Brain microvascular endothelial cell (primary cell): ENCODE measurements around the gene RNF2.

Experiments used
- DNase-seq: peaks from one replicate; pipeline ENCODE4 v3.0.0-alpha.2; 2020
- H3K27ac ChIP-seq: fragments of 250-450 bp; sonication (Bioruptor Pico); 2 replicates; pipeline ENCODE4 v1.5.1; 2020; ENCODE audit warnings: mild to moderate bottlenecking, moderate library complexity
- H3K27me3 ChIP-seq: fragments of 250-450 bp; sonication (Bioruptor Pico); replicated peaks from 2 replicates; pipeline ENCODE4 v1.5.1; 2020; ENCODE audit warnings: mild to moderate bottlenecking
- H3K36me3 ChIP-seq: fragments of 250-450 bp; sonication (Bioruptor Pico); replicated peaks from 2 replicates; pipeline ENCODE4 v1.5.1; 2020; ENCODE audit warnings: mild to moderate bottlenecking
- H3K4me3 ChIP-seq: 2 replicates; pipeline ENCODE4 v1.5.1; 2011; ENCODE audit warnings: low read depth, mild to moderate bottlenecking, control low read depth, low read length, moderate library complexity
- in situ Hi-C: cut with HindIII; loops from 2 replicates; pipeline ENCODE4 v1.10.0; 2017; ENCODE audit warnings: low sequenced_read_pairs, low pct_ligation_motif_present
- TF ChIP-seq, protein P1 (sequence below): IDR thresholded peaks from 2 replicates; pipeline ENCODE4 v1.5.1; 2011; ENCODE audit warnings: low read depth, mild to moderate bottlenecking, moderate library complexity, low read length, control low read depth, inconsistent platforms; ENCODE audit errors: missing control alignments

The RNF2 gene

GRCh38 chr1:185035258-185035657 is 10.1 kb upstream of the RNF2 start:
- DNase-seq = no peak
- in situ Hi-C loops = no loop called here
- no peak overlapping the region for H3K27ac ChIP-seq
- no peaks in the 10 kb centered on the region for H3K36me3 ChIP-seq
- TF ChIP-seq, protein P1, sequence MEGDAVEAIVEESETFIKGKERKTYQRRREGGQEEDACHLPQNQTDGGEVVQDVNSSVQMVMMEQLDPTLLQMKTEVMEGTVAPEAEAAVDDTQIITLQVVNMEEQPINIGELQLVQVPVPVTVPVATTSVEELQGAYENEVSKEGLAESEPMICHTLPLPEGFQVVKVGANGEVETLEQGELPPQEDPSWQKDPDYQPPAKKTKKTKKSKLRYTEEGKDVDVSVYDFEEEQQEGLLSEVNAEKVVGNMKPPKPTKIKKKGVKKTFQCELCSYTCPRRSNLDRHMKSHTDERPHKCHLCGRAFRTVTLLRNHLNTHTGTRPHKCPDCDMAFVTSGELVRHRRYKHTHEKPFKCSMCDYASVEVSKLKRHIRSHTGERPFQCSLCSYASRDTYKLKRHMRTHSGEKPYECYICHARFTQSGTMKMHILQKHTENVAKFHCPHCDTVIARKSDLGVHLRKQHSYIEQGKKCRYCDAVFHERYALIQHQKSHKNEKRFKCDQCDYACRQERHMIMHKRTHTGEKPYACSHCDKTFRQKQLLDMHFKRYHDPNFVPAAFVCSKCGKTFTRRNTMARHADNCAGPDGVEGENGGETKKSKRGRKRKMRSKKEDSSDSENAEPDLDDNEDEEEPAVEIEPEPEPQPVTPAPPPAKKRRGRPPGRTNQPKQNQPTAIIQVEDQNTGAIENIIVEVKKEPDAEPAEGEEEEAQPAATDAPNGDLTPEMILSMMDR = no peak
- H3K27me3 ChIP-seq = no peaks in the 10 kb centered on the region
- no peak overlapping the region for H3K4me3 ChIP-seq

GRCh38 chr1:185038813-185039376 is 6.5 kb upstream of the RNF2 start:
- Histone ChIP-seq H3K27ac (no peak overlapping the region), H3K36me3 (no peaks in the 10 kb centered on the region), H3K27me3 (no peaks in the 10 kb centered on the region), H3K4me3 (no peak overlapping the region)
- TF ChIP-seq, protein P1 = no peak
- no peak for DNase-seq
- in situ Hi-C loops = no loop called here

DNA sequence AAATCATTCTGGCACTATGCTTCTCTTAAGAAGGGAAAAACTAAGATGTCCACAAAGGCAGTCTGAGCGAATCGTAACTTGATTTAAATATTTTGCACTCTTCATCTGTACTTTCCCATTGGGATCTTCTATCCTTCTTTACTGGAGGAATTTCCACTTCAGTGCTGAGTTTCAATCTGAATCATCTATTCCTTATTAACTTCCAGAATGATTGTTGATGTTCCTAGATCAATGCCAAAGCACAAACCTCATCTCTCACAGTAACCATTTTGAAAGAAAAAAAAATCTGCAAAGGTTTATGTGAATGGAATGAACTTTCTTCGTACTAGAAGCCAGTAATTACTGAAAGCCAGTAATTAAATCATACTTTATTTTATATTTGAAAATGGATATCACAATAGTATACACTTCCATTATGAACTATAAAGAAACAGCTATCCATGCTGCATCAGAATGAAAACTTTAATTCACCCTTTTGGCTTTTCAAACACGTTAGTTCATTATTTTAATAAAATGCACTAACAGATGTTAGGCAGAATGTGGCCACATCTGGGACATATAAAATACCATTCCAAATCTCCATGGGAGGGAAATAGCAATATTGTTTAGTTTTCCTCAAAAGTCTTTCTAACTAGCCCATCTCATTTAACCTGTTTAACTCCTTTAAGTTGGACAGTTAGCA is 5.5 kb upstream of the RNF2 start:
- Histone ChIP-seq H3K27me3 (no peaks in the 10 kb centered on the region), H3K27ac (no peak overlapping the region), H3K4me3 (no peak overlapping the region), H3K36me3 (no peaks in the 10 kb centered on the region)
- TF ChIP-seq, protein P1 = no peak
- in situ Hi-C loops = no loop called here
- DNase-seq = no peak

GRCh38 chr1:185040408-185040735 is 5.0 kb upstream of the RNF2 start:
- no peaks in the 10 kb centered on the region for H3K27me3 ChIP-seq
- in situ Hi-C loops = no loop called here

DNA sequence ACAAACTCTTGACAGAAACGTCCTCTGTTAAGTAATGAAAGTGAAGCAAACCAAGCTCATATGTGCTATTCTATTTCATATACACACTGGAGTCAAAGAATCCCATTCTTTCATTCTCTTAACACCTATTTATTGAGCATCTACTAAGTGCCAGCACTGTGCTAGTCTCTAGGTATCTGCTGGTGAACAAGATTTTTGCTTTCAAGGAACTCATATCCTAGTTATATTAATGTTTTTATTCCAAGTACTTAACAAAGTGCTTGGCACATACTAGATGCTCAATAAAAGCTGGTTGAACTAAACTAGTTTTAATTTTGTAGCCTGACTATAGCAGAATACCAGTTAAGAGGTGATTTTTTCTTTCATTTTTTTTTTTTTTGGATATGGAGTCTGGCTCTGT is 3.6 kb upstream of the RNF2 start:
- H3K27ac ChIP-seq = no peak overlapping the region
- in situ Hi-C loops = no loop called here
- no peaks in the 10 kb centered on the region for H3K36me3 ChIP-seq
- H3K27me3 ChIP-seq = no peaks in the 10 kb centered on the region
- H3K4me3 ChIP-seq = no peak overlapping the region
- no peak for DNase-seq
- TF ChIP-seq, protein P1 = no peak

More at GRCh38 chr1:185040408-185040735, 5.0 kb upstream of the RNF2 start:
- Histone ChIP-seq H3K27ac (no peak overlapping the region), H3K4me3 (no peak overlapping the region), H3K36me3 (no peaks in the 10 kb centered on the region)
- TF ChIP-seq, protein P1 = no peak
- no peak for DNase-seq

DNA sequence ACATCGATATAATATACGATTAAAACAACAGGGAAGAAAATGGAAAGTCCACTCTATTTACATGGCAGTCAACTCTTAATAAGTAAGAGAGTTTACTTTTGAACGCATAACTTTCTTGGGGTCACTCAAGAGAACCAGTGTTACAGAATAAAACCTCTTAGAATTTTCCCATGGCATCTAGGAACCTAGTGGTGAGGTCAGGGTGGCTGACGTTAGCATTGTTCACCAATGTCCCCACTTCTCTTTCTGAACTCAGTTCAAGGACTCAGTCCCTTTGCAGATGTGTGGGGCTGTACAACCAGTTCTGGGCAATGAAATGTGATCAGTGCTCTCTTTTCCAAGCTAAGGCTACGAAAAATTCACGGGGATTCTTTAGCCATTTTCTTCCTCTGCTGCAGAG is 2.6 kb upstream of the RNF2 start:
- DNase-seq = no peak
- TF ChIP-seq, protein P1 = no peak
- in situ Hi-C loops = no loop called here
- H3K4me3 ChIP-seq = no peak overlapping the region
- no peaks in the 10 kb centered on the region for H3K27me3 ChIP-seq
- H3K36me3 ChIP-seq = no peaks in the 10 kb centered on the region
- no peak overlapping the region for H3K27ac ChIP-seq
